ENCODE data around the gene SNAPC1.

The SNAPC1 gene

DNA sequence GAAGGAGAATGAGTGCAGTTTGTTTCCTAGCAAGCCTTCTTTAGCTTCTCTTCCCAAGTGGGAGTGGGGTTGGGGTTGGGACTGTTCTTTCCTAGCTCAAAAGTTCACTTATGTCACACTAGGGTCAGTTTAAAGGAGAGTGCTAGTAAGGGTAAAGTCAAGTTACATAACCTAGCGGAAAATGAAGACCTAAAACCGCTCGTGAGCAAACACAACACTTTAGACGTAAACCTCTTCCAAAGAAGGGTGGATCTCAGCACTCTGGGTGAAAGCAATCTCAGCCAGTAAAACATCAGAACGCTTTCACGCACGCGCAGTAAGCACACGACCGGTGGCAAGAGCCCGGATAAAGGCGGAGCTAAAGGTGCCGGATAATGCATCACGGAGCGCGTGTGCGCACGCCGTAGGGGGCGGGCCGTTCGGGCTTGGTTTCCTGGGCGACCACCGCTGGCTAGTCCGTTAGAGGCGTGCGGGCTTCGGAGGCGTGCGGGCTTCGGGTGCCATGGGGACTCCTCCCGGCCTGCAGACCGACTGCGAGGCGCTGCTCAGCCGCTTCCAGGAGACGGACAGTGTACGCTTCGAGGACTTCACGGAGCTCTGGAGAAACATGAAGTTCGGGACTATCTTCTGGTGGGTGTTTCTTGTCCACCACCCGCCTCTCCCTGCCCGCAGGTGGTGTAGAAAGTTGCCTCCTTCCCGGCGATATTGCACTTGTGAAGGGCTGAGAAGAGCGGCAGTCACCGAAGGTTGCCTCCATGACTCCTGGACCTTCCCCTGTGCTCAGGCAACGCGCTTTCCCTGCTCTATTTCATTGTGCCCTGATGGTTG is at the start of gene SNAPC1 (continued):
- no peak for TF ChIP-seq ZNF624 (tag by site-specific recombination; IDR thresholded peaks at IDR 0.05)
- TF ChIP-seq KLF1 (tag by site-specific recombination; IDR thresholded peaks at IDR 0.05), result no peak
- no peak for TF ChIP-seq ZNF10 (tag by site-specific recombination; IDR thresholded peaks at IDR 0.05)
- peak; percentile 38; the same call in 1 of the 2 replicates for TF ChIP-seq KLF16 (tag by site-specific recombination; IDR thresholded peaks at IDR 0.05)
- peak; percentile 72 for TF ChIP-seq GLIS2 (tag by site-specific recombination; IDR thresholded peaks at IDR 0.05)
- TF ChIP-seq, protein P1, sequence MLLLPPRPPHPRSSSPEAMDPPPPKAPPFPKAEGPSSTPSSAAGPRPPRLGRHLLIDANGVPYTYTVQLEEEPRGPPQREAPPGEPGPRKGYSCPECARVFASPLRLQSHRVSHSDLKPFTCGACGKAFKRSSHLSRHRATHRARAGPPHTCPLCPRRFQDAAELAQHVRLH (tag by site-specific recombination; IDR thresholded peaks at IDR 0.05), result no peak; the same call in 1 of the 2 replicates
- TF ChIP-seq, protein P2, sequence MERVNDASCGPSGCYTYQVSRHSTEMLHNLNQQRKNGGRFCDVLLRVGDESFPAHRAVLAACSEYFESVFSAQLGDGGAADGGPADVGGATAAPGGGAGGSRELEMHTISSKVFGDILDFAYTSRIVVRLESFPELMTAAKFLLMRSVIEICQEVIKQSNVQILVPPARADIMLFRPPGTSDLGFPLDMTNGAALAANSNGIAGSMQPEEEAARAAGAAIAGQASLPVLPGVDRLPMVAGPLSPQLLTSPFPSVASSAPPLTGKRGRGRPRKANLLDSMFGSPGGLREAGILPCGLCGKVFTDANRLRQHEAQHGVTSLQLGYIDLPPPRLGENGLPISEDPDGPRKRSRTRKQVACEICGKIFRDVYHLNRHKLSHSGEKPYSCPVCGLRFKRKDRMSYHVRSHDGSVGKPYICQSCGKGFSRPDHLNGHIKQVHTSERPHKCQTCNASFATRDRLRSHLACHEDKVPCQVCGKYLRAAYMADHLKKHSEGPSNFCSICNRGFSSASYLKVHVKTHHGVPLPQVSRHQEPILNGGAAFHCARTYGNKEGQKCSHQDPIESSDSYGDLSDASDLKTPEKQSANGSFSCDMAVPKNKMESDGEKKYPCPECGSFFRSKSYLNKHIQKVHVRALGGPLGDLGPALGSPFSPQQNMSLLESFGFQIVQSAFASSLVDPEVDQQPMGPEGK (tag by site-specific recombination; IDR thresholded peaks at IDR 0.05), result 0 out of 2 replicates have a peak, but pooled peaks have one; percentile 8
- no peak for TF ChIP-seq ZNF121 (tag by site-specific recombination; IDR thresholded peaks at IDR 0.05)
- TF ChIP-seq ZNF433 (tag by site-specific recombination; IDR thresholded peaks at IDR 0.05; ENCODE audit: low read depth), result no peak
- no peak for TF ChIP-seq ZNF280D (tag by site-specific recombination; IDR thresholded peaks at IDR 0.05)
- TF ChIP-seq MYNN (tag by site-specific recombination; IDR thresholded peaks at IDR 0.05; ENCODE audit: borderline replicate concordance), result no peak
- peak; percentile 64 for TF ChIP-seq SP3 (tag by site-specific recombination; IDR thresholded peaks at IDR 0.05)
- TF ChIP-seq ZNF610 (tag by site-specific recombination; IDR thresholded peaks at IDR 0.05; ENCODE audit: borderline replicate concordance), result peak; percentile 44; the same call in 1 of the 2 replicates
- TF ChIP-seq ZNF146 (tag by site-specific recombination; IDR thresholded peaks at IDR 0.05), result no peak
- no peak for TF ChIP-seq ZNF747 (tag by site-specific recombination; IDR thresholded peaks at IDR 0.05)
- TF ChIP-seq ZNF561 (tag by site-specific recombination; IDR thresholded peaks at IDR 0.05; ENCODE audit: borderline replicate concordance), result 0 out of 2 replicates have a peak, but pooled peaks have one; percentile 25
- no peak for TF ChIP-seq ZNF404 (tag by site-specific recombination; IDR thresholded peaks at IDR 0.05)
- no peak for TF ChIP-seq ATF2 (tag by site-specific recombination; IDR thresholded peaks at IDR 0.05; ENCODE audit: low read depth)
- TF ChIP-seq ZNF324 (tag by site-specific recombination; IDR thresholded peaks at IDR 0.05), result no peak
- TF ChIP-seq ZFP41 (tag by site-specific recombination; IDR thresholded peaks at IDR 0.05; ENCODE audit: borderline replicate concordance), result no peak
- TF ChIP-seq GFI1B (tag by site-specific recombination; IDR thresholded peaks at IDR 0.05), result no peak; the same call in 1 of the 2 replicates
- TF ChIP-seq ZNF148 (tag by site-specific recombination; IDR thresholded peaks at IDR 0.05; ENCODE audit: borderline replicate concordance), result no peak
- TF ChIP-seq ZNF600 (tag by site-specific recombination; IDR thresholded peaks at IDR 0.05), result peak; percentile 42; the same call in 1 of the 2 replicates
- peak; percentile 85 for TF ChIP-seq ZNF341 (tag by site-specific recombination; IDR thresholded peaks at IDR 0.05; ENCODE audit: low read depth)
- TF ChIP-seq, protein P3, sequence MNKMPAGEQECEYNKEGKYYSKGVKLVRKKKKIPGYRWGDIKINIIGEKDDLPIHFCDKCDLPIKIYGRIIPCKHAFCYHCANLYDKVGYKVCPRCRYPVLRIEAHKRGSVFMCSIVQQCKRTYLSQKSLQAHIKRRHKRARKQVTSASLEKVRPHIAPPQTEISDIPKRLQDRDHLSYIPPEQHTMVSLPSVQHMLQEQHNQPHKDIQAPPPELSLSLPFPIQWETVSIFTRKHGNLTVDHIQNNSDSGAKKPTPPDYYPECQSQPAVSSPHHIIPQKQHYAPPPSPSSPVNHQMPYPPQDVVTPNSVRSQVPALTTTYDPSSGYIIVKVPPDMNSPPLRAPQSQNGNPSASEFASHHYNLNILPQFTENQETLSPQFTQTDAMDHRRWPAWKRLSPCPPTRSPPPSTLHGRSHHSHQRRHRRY (tag by site-specific recombination; IDR thresholded peaks at IDR 0.05), result no peak
- TF ChIP-seq KLF9 (tag by site-specific recombination; IDR thresholded peaks at IDR 0.05; ENCODE audit: low read depth), result peak; percentile 46; the same call in 1 of the 2 replicates

Data from HEK293 (cell line).